HG02840 (cell line): ENCODE measurements around the gene CACNG6.

ENCODE experiments used
- ATAC-seq: cut with Tn5 transposase; IDR thresholded peaks from one replicate; pipeline ENCODE4 v1.9.1; 2021; ENCODE audit warnings: mild to moderate bottlenecking, moderate library complexity, moderate number of reproducible peaks; ENCODE audit not compliant: unreplicated experiment, low FRiP score

CACNG6 gene

DNA sequence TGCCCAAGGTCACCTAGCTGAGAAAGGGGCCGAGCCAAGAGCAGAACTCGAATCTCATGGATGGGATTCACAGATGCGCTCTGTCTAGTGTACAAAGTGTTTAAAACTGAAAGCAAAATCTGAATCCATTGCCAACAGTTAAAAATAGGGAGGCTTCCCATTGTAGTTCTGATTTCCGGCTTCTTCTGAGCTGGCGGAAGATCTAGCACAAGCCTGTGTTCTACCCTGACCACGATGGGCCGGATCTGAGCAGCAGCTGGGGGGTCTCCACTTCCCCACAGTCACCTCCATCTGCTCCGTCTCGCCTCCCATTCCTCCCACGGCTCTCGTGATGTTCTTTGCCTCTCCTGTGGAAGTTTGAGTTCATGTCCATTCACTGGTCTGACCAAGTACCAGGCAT, 26.3 kb upstream of the CACNG6 start:
- ATAC-seq: no peak

DNA sequence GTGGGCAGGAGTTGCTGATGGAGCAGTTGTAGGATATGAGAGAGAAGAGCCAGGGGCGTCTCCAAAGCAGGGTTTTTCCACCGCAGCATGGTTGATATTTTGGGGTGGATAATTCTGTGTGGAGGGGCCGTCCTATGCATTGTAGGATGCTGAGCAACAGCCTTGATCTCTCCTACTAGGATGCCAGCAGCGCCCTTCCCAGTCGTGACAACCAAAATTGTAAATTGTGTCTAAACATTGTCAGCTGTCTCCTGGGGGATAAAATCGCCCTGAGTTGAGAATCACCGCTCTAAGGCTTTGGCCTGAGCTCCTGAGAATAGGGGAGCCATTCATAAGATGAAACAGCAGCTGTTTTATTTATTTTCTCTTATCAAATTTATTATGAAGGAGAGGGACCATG, 24.5 kb upstream of the CACNG6 start:
- no peak for ATAC-seq

DNA sequence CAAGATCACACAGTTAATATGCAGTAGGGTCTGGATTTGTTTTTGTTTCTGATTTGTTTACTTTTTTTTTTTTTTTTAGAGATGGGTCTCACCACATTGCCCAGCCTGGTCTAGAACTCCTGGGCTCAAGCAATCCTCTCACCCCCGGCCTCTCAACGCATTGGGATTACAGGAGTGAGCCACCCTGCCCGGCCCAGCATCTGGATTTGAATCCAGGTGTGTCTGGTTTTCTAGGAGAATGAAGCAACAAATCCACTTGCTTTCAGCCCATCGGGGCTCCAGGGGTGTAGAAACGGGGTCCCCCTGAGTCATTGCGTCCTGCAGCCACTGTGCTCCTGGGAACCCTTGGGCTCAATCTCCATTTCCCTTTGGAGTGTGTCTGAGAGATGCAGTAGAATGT, 22.1 kb upstream of the CACNG6 start:
- no peak for ATAC-seq

DNA sequence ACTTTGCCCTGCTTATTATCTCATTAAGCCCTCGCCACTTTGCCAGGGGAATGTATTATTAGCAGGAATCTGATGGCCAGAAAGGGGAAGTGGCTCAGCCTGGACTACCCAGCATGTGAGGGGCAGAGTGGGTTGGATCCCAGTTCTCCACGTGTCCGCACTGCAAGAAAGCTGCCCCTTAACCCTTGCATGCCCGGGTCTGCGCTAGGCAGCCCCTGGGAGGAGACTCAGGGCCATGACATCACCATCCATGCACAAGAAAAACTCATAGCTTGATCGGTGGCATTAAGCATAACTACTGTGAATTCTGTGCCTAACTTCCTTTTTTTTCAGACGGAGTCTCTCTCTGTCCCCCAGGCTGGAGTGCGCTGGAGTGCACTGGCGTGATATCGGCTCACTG, 19.8 kb upstream of the CACNG6 start:
- no peak for ATAC-seq

DNA sequence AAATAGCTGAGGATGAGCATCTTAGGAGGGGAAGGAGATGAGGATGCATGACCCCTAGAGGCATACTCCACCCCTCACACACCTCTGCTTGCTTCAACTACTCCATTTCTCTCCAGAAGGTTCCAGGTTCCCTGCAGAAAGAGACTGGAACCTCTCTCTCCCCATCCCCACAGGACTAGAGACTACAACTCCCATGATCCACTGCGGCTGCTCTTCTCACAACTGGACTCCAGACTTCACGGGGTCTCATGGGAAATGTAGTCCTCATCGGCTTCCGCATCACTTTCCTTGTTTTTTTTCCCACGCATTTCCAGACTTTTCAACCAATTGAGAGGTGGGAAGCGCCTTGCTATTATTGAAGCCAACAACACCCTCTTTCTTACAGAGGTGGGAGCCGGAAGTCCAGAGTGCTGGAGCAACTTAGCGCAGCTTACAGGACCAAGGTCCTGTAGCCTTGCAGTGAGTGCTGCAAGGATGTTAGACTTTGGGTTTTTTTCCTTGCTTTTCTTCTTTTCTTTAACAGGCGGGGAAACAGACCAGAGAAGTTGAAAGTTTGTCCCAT, 13.9 kb upstream of the CACNG6 start:
- ATAC-seq: no peak

DNA sequence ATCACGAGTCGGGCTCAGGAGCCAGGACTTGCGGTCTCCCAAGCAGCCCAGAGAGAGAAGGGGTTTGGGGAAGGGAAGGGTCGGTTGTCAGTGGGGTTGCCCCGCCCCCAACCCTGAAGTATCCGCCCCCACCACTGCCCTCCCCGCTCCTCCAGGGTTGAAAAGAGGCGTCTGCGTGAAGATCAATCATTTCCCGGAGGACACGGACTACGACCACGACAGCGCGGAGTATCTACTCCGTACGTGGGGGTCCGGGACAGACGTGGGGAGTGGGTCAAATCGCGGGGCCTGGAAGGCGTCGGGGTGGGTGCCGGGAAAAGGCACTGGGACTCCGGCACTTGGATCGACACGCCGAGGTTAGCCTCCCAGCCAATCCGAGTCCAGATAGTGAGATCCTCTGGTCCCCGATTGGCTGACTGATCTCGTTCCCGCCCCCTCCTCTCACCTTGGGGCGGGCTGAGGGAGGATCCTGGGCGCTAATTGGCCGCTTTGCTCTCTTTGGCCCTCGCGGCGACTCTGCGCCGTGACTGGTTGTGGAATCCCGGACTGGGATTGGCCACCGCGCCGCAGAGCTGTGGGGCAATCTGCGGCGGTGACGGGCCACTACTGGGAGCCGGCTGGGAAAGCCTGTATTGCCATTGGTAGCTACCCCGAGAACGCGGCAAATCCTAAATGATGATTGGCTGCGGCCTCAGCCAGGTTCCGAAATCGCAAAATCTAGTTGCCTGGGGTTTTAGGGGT, 13.3 kb upstream of the CACNG6 start:
- ATAC-seq: no peak

DNA sequence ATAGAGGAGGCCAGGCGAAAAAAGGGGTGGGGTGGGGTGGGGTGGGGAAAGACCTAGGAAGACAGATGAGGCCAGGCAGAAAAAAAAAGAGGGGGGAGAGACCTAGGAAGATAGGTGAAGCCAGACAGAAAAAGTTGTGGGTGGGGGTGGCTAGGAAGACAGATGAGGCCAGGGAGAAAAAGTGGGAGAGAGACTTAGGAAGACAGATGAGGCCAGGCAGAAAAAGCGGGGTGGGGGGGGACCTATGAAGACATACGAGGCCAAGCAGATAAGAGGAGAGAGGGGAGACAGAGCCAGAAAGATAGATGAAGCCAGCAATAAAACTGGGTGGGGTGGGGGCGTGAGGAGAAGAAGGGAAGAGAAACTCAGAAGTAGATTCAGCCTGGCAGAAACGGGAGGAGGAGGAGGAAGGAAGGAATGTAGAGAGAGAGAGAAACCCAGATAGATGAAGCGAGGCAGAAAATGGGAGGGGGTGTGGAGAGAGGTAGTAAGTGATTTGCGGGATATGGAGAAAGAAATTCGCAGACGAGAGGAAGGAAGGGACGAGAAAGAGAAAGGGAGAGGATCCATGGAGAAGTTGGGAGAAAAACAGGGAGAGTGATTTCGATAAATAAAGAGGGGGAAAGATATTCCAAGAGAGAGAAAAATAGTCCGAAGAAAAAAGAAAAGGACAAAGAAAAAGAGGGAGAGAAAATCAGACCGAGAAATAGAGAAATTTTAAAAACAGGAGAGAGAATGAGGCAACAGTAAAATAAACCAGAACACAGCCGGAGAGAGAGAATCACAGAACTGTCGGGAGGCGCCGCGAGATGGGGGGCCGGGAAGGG, 12.2 kb upstream of the CACNG6 start:
- no peak for ATAC-seq

DNA sequence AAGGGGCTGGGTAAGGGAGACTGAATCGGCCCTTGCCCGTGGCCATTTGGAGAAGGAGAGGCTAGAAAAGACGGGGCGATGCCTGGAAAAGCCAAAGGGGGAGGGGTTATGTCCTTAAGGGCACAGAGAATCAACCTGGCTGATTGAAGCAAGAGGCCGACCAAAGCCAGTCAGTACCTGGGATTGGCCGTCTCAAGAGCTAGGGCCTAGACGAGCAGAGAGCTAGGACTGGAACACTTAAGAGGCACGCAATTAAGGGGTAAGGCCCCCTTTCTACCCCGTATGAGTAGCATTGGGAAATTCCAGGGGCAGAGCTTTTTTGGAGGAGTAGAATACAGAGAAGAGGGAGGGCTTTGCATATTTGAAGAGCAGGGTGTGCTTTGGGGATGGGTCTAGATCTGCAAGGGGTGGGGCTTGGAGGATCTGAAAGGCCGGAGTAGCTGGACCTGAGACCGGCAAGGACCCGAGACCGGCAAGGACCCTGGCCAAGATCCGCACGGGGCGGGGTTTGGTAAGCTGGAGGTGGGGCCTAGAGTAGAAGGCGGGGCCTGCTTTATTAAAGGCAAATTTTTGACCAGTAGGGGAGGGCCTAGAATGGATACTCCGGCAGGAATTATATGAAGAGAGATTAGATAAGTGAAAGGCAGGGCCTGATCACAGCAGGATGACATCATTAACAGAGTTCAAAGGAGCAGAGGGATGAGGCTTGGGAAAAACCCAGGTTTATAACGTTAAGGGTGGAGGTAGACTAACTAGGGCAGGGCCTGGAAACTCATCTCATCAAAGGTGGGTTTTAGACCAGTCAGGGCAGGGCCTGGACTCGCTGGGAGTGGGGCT, 10.7 kb upstream of the CACNG6 start:
- ATAC-seq: no peak

DNA sequence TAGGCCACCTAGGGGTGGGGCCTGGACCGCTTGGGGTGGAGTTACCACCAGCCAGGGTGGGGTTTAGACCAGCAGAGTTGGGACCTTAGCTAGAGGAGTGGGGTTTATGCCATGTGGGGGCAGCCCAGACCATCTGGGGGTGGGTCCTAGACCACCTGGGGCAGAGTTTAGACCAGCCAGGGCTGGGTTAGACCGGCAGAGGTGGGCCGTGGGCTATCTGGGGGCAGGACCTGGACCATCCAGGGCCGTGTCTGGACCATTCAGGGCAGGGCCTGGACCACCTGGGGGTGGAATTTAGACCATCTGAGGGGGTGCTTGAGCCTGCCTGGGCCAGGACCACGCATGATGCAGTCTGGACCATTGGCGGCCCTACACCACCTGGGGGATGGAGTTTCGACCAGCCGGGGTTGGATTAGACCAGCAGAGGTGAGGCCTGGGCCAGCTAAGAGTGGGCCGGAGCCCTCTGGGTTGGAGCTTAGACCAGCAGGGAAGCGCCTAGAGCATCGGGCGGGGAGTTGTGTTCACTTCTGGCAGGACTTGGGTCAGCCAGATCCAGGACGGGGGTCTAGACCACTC, 10.0 kb upstream of the CACNG6 start:
- no peak for ATAC-seq

DNA sequence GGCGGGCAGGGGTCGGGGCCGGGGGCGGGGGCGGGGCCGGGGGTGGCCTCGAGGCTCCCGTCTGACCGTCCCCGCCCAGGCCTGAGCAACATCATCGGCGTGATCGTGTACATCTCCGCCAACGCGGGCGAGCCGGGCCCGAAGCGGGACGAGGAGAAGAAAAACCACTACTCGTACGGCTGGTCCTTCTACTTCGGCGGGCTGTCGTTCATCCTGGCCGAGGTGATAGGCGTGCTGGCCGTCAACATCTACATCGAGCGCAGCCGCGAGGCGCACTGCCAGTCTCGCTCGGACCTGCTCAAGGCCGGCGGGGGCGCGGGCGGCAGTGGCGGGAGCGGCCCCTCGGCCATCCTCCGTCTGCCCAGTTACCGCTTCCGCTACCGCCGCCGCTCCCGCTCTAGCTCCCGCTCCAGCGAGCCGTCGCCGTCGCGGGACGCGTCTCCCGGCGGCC, 9.4 kb upstream of the CACNG6 start:
- no peak for ATAC-seq

DNA sequence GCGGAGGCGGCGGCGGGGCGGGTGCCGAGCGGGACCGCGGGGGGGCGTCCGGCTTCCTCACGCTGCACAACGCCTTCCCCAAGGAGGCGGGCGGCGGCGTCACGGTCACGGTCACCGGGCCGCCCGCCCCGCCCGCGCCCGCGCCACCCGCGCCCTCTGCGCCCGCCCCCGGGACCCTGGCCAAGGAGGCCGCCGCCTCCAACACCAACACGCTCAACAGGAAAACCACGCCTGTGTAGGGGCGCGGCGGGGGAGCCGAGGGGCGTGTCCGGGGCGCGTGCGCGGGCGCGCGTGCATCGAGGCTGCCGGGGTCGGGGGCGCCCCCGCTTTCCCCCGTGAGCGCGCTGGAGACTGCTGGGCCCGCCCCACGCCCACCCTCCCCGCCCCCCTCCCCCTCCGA, 8.8 kb upstream of the CACNG6 start:
- ATAC-seq: no peak

DNA sequence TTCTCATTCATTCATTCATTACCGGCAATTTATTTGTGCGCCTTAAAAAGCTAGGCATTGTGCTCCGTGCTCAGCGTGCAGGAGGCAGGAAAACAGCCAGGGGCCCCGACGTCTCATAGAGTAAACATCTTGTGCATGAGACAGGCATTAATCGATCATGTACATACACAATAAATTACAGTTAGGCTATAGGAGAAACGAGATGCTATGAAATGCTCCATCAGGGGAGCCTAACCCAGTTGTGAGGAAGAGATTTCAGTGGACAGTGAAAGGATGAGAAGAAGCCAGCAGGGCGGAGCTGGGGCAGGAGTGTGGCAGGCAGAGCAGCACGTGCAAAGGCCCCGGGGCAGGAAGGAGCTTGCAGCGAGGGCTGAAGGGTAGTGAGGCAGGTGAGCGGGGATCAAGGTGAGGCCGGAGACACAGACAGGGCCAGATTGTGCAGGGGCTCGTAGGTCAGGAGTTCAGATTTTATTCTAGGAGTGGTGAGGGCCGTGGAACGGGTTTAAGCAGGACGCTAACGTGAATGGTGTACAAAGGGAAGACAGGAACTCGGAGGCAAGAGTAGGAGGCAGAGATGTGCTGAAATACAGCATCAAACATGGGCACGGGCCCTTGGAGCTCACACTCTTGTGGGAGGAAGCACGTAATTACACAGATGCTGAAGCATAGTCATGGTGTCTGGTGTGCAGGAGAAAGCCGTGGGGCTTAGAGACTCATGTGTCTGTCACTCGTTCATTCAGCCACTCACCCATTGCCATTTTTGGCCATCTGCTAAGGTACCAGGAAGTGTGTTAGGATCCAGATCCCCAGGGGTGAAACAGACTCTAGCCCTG, 7.8 kb upstream of the CACNG6 start:
- ATAC-seq: no peak

DNA sequence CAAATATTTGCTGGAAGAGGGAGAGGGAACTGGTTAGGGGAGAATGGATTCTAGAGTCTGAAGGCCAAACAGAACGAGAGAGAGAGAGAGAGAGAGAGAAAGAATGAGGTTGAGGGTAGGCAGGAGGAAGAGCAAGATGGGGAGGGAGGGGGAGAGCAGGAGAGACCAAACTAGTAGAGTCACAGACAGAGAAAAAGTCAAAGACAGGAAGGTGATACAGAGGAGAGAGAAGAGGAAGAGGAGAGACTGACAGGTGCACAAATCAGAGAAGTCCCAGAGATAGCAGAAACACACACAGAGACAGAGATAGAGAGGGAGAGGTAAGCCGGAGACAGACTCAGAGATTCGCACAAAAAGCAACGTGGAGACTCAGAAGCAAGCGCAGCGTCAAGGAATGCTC, 5.6 kb upstream of the CACNG6 start:
- no peak for ATAC-seq

DNA sequence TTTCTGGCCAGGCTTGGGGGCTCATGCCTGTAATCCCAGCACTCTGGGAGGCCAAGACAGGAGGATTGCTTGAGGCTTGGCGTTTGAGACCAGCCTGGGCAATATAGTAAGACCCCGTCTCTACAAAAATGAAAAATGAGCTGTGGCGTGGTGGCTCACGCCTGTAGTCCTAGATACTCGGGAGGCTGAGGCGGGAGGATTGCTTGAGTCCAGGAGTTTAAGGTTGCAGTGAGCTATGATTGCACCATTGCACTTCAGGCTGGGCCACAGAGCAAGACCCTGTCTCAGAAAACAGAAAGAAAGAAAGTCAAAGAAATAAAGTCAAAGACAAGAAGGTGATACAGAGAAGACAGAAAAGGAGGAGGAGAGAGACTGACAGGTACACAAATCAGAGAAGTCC, 2.5 kb upstream of the CACNG6 start:
- no peak for ATAC-seq

DNA sequence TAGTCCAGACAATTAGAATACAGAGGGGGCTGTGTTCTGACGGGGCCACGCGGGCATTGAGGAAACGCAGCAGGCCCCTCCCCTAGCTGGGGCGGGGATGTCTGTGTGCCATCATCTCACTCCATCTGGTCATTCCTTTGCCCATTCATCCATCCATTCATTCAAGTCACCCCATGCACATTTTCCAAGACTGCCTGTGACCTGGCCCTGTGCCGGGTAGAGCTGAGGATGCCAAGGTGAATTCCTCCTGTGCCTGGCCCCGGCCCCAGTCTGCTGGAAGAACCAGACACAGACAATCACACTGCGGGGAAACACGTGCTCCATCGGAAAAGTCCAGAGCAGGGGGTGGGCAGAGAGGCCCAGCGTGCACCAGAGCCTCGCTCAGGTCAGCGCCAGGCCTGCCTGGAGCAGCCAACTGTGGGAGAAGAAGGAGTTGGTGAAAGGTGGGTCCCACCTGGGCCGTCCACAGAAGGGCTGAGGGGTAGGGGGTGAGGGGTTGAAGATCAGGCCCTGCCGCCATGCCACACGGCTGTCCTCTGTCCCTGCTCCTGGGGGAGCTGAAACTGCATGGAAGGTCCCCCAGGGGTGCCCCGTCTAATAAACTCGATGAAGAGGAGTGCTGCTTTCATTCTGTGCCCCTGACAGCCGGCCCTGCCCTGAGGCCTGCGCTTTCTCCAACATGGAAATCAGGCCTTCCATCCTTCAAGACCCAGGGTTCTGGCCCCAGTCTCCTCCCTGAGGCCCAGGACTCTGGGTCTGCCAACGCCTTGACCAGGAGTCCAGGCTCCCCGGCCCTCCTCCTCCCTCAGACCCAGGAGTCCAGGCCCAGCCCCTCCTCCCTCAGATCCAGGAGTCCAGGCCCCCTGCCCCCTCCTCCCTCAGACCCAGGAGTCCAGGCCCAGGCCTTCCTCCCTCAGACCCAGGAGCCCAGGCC, 1.6 kb upstream of the CACNG6 start:
- no peak for ATAC-seq

DNA sequence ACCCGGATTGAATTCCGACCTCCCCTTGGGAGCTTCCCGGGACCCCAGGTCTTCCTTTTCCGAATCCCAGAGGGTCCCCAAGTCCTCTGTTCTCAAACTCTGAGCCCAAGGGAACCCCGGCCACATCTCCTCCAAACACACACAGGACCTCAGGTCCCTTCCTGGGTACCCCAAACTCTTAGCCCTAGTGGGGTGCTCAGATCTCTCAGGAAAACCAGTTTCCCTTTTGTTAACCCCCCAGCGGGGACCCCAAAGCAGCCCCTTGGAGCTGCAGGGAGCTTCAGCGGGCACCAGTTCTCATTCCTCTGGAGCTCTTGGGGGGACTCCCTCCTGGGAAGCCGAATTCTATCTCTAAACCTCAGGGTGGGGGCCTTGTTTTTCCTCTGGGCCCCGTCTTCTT, 774 bp downstream of the CACNG6 start:
- no peak for ATAC-seq

DNA sequence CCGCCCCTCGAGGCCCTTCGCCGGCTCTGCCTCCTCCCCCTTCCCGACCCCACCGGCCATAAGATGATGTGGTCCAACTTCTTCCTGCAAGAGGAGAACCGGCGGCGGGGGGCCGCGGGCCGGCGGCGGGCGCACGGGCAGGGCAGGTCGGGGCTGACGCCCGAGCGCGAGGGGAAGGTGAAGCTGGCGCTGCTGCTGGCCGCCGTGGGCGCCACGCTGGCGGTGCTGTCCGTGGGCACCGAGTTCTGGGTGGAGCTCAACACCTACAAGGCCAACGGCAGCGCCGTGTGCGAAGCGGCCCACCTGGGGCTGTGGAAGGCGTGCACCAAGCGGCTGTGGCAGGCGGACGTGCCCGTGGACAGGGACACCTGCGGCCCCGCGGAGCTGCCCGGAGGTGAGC, 1.4 kb downstream of the CACNG6 start:
- ATAC-seq: no peak

DNA sequence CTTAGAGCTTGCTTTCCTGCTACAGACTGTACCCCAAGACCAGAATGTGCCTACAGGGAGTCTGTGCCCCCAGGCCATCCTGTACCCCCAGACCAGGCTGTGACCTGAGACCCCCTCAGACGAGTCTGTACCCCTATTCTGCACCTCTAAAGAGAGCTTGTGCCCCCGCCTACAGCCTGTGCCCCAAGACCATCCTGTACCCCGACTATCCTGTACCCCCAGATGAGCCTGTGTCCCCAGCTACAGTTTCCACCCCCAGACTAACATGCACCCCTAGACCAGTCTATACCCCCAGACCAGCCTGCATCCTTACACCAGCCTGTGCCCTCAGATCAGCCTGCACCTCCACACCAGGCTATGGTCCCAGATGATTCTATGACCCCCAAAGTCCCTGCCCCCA, 2.0 kb downstream of the CACNG6 start:
- ATAC-seq: no peak

DNA sequence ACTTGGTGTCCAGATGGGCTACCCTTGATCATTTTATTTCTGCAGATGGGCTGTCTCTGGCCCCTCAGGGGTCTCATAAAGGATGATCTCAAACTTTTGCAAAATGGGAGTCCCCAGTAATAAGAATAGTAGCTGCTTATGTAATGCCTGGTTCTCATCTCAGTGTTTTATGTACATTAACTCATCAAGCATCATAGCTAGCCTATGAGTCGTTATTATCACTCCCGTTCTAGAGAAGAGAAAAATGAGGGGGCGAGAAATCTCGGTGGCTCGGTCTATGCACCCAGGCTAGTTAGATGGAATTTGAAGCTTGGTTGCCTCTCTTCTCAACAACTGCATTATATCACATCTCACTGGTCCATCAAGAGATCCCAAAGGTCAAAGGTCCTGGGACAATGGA, 3.4 kb downstream of the CACNG6 start:
- ATAC-seq: no peak
